H1 (cell line): ENCODE data around the gene RAP2A. TPM values are rescaled to one million over a fixed set of nuclear protein-coding genes. Genes with fewer than 3 reads are reported as not detected.

Source experiments
- CBX5 ChIP-seq: fragments of 300-800, 300-1000 bp; sonication (generic); IDR thresholded peaks from 2 replicates; pipeline ENCODE4 v1.7.1; 2016; ENCODE audit warnings: antibody characterized with exemption, low read length, low read depth
- RAD21 ChIP-seq, 2 experiments: IDR thresholded peaks in 1 of 2; conservative IDR thresholded peaks in 1 of 2; 2 replicates each; pipeline ENCODE4 v1.6.1; 2011; ENCODE audit warnings: low read depth in 2 of 2, low read length in 2 of 2, improper control_type of control experiment in 1 of 2, inconsistent platforms in 1 of 2, mild to moderate bottlenecking in 1 of 2, moderate library complexity in 1 of 2
- RFX5 ChIP-seq: IDR thresholded peaks from 2 replicates; pipeline ENCODE4 v1.6.1; 2011; ENCODE audit warnings: low read depth, low read length, improper control_type of control experiment, borderline replicate concordance
- polyA plus RNA-seq, 7 experiments: library from polyadenylated mRNA; depleted of rRNA in 3 of 7; stranded (reverse) in 5 of 7; unstranded in 2 of 7; fragments of >200 nt in 5 of 7; fragments of 200-250 nt in 2 of 7; gene quantifications; 1 replicate in 5 of 7; 2 replicates in 1 of 7; 4 replicates in 1 of 7; pipeline versions ENCODE4 v1.2.1 to v1.2.3, GENCODE V29; 2011 to 2013; ENCODE audit warnings: missing spikeins in 2 of 7, mixed read lengths in 2 of 7
- total RNA-seq: library from RNA; stranded (reverse); fragmentation: NEBNext Ultra II Directional; extraction: Animal tissue kit (Norgen Biotek cat#: 25700); gene quantifications from 2 replicates; pipeline ENCODE4 v1.2.1, GENCODE V29; 2021

The RAP2A gene
- total and polyA plus RNA-seq, 2 of the 8 experiments (the other 6 are each of a cell fraction or from before 2014, with no cell fraction given) = 8.4 to 43.4 TPM

- TF ChIP-seq CBX5 = no peak
- no peak for TF ChIP-seq RAD21 (IDR thresholded peaks at IDR 0.05 in 1 of 2, conservative IDR thresholded peaks at IDR 0.05 in 1 of 2; ENCODE audit: low read depth in 2 of 2, low read length in 2 of 2)
- no peak for TF ChIP-seq RFX5
Observed at GRCh38 chr13:97440598-97441170, 6.7 kb downstream of the RAP2A start (continued).
